Fibroblast of skin of scalp (primary cell): ENCODE data around the gene EVPL.

Source experiments
- DNase-seq: peaks from one replicate; pipeline ENCODE4 v3.0.0-alpha.2; 2013

EVPL gene

GRCh38 chr17:75959051-75959838 lies 67.9 kb downstream of the EVPL start:
- DNase-seq: no peak
